HG03457 (cell line): ENCODE data around the gene ATXN7.
A peak's percentile ranks its signal among the peaks of the same experiment; 100 is the strongest.

Experiments used
- ATAC-seq: cut with Tn5 transposase; IDR thresholded peaks from one replicate; pipeline ENCODE4 v1.9.1; 2021; ENCODE audit warnings: moderate number of reproducible peaks; ENCODE audit not compliant: unreplicated experiment

The ATXN7 gene

GRCh38 chr3:63932509-63933212 is 69.0 kb downstream of the ATXN7 start:
- ATAC-seq = no peak

- peak; percentile 49 for ATAC-seq
These were observed 69.8 kb downstream of the ATXN7 start for GRCh38 chr3:63933459-63933858.

GRCh38 chr3:63934041-63934866 is 70.6 kb downstream of the ATXN7 start:
- no peak for ATAC-seq

- ATAC-seq = no peak
These were observed 73.3 kb downstream of the ATXN7 start for GRCh38 chr3:63936925-63937324.

- ATAC-seq = peak; percentile 67
These were observed 74.3 kb downstream of the ATXN7 start for GRCh38 chr3:63937661-63938651.

GRCh38 chr3:63940389-63940757 is 76.7 kb downstream of the ATXN7 start:
- no peak for ATAC-seq

- ATAC-seq = no peak
These were observed 78.9 kb downstream of the ATXN7 start for GRCh38 chr3:63942528-63942927.

GRCh38 chr3:63943678-63944077 is 80.0 kb downstream of the ATXN7 start:
- no peak for ATAC-seq

GRCh38 chr3:63945558-63946096 is 82.0 kb downstream of the ATXN7 start:
- ATAC-seq = no peak

GRCh38 chr3:63946753-63947152 is 83.1 kb downstream of the ATXN7 start:
- ATAC-seq = no peak

- no peak for ATAC-seq
These were observed 83.9 kb downstream of the ATXN7 start for GRCh38 chr3:63947594-63947993.

- no peak for ATAC-seq
These were observed 85.3 kb downstream of the ATXN7 start for GRCh38 chr3:63949005-63949404.

GRCh38 chr3:63950698-63951097 is 87.0 kb downstream of the ATXN7 start:
- ATAC-seq = no peak

GRCh38 chr3:63951492-63952247 is 88.0 kb downstream of the ATXN7 start:
- no peak for ATAC-seq

- ATAC-seq = no peak
These were observed 88.6 kb downstream of the ATXN7 start for GRCh38 chr3:63952248-63952594.

GRCh38 chr3:63954182-63954581 is 90.5 kb downstream of the ATXN7 start:
- ATAC-seq = no peak

GRCh38 chr3:63955036-63955650 is 91.5 kb downstream of the ATXN7 start:
- no peak for ATAC-seq

GRCh38 chr3:63955830-63956545 is 92.3 kb downstream of the ATXN7 start:
- ATAC-seq = no peak

GRCh38 chr3:63959146-63959545 is 95.5 kb downstream of the ATXN7 start:
- ATAC-seq = no peak
